GM19193 (cell line): ENCODE results near the gene HOXB6.
A peak's percentile ranks its signal among the peaks of the same experiment; 100 is the strongest.

Experiments used
- POLR2A ChIP-seq: IDR thresholded peaks from 4 replicates; pipeline ENCODE4 v1.6.1; 2011; ENCODE audit not compliant: insufficient read depth, insufficient read length; ENCODE audit errors: extremely low read depth

Gene HOXB6

GRCh38 chr17:48569240-48569582, 35.6 kb downstream of the HOXB6 start:
- no peak for TF ChIP-seq POLR2A

DNA sequence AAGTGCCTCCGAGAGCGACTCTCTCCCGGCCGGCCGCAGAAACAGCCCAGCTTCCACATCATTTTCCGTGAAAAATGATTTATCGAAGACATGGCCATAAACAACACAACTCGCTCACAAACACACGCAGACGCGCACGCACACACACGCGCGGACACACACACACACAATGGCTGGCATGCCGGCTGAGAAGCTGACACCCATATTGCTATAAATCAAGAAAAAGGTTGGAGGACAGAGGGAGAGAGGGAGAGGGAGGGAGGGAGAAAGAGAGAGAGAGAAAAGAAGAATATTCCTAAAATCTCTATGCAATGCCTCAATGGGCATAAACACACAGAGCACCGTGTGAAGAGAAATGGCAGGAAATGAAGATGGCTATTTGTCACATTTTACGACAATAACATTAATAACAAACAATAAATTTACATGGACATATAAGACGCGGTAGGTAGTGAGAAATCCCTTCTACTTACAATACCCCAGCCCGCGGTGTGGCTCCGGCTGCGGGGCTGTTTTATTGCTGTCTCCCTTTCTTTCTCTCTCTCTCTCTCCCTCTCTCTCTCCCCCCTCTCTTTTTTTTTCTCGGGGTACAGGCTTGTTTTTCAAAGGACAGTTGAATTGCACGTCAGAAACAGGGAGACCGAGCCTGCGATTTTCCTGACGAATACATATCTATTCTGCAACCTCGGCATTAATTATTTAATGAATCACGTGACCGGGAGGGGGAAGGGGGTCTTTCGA, 36.1 kb downstream of the HOXB6 start:
- no peak for TF ChIP-seq POLR2A

DNA sequence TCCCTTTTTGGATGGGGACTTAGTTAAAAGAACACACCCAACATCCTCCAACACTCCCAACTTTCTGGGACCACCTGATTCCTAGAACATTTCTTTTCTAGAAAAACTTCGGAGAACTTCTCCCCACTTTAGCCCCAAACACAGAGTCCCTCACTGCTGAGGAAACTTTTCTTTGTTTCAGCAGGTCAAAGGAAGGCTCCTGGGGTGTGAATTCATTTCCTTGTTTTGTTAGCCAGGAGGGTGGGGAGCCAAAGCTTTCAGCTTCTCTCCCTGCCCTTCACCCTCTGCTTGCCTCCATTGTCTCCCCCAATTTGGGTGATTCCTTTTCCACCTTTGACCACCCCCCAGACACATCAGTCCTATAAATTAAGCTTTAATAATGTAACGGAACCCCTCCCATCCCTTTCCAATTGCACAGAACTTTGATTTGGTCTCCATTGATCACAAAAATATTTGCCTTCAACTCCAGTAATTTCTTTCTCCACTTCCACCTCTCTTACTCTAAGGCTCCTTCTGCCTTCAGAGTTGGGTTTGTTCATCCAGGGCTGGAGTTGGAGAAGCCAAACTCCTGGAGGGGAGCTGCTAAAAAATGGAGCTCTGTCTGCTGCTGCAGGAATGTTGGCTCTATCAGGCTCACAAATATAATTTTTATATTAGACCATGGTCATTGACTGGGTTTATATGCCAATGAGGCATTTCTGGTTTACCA, 37.0 kb downstream of the HOXB6 start:
- TF ChIP-seq POLR2A: no peak

DNA sequence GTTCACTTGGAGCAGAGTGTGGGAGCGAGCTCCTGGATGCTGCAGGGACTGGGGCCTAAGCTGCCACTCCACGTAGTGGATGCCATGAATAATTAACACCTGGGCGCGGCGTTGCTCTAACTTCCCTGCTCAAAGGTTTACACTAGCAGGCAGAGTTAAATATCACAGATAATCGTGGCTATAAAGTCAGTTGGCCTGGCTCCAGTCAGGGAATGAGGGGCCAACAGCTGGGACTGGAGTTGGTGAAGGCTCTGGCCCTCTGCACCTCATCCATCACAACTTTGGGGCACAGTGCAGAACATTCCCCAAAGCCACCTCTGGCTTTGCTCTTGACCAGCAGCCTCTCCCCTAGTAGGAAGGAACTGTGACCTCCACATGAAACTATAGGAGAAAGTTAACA, 37.6 kb downstream of the HOXB6 start:
- no peak for TF ChIP-seq POLR2A

DNA sequence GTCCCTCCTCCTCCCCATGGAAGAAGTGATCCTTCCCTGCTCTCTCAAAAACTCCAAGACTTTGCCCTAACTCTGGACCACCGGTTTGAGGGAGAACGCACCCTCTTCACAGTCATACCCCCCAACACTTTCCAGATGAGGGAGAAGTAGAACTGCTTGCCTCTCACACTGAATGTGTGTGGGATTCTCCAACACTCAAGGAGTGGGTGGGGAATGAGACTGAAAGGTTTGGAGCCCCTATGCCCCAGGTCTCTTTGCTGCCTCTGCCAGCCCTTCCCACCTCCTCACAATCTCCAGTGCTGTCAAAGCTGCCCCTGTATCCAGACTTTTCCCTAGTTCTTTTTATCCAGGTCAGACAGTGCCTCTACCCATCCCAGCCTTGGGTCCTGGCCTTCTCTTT, 38.1 kb downstream of the HOXB6 start:
- TF ChIP-seq POLR2A: no peak

GRCh38 chr17:48565925-48566710, 38.7 kb downstream of the HOXB6 start:
- no peak for TF ChIP-seq POLR2A

- TF ChIP-seq POLR2A: no peak
These were observed 39.7 kb downstream of the HOXB6 start for GRCh38 chr17:48565022-48565554.

DNA sequence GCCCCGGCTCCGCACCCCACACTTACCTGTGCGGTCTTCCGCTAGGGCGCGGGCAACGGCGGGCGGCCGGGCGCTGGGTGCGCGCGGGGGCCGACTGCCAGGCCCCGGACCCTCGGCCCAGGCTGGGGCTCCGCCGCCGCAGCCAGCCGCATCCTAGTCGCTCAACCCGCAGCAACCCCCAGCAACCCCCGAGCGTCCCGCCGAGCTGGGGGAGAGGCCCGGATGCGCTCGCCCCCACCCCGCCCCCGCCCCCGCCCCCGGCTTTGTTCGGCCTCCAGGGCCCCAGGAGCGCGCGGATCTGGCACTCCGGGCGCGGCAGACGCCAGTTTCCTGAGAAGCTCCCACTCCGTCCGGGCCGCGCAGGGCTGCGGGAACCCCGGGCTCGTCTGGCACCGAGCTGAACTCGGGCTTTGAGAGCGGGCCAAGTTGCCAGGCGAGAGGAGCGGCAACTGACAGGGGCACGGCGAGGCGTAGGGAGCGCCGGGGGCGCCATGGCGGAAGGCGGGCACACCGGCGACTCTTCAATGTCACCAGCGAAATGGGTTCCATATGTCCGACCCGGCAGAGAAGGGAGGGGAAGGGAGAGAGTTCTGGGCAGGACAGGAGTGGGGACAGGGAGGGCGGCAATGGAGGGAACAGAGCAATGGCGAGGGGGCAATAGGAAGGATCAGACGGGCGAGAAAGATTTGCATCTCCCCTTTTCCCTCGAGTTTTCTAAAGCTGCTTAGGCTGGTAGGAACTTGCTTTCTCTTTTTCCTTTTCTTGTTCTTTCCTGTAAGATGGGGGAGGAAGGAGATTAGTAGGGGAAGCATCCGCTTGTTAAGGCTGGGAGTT, 40.4 kb downstream of the HOXB6 start:
- no peak for TF ChIP-seq POLR2A

DNA sequence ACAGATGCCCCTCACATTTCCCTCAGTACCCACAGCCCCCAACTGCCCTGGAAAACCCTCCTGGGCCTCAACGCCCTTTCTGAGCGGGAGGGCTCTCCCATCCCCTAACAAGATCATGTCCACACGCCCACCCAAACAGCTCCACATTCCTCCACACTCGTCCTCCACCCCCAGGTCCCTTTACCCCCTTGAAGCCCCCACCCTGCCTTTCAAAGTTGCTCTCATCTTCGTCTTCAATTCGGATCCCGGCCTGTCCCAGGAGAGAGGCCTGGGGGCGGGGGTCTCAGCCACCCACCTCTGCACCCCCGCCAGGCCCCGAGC, 41.0 kb downstream of the HOXB6 start:
- no peak for TF ChIP-seq POLR2A

- no peak for TF ChIP-seq POLR2A
These were observed 41.4 kb downstream of the HOXB6 start for GRCh38 chr17:48563385-48563838.

- no peak for TF ChIP-seq POLR2A
These were observed 41.9 kb downstream of the HOXB6 start for GRCh38 chr17:48562934-48563333.

DNA sequence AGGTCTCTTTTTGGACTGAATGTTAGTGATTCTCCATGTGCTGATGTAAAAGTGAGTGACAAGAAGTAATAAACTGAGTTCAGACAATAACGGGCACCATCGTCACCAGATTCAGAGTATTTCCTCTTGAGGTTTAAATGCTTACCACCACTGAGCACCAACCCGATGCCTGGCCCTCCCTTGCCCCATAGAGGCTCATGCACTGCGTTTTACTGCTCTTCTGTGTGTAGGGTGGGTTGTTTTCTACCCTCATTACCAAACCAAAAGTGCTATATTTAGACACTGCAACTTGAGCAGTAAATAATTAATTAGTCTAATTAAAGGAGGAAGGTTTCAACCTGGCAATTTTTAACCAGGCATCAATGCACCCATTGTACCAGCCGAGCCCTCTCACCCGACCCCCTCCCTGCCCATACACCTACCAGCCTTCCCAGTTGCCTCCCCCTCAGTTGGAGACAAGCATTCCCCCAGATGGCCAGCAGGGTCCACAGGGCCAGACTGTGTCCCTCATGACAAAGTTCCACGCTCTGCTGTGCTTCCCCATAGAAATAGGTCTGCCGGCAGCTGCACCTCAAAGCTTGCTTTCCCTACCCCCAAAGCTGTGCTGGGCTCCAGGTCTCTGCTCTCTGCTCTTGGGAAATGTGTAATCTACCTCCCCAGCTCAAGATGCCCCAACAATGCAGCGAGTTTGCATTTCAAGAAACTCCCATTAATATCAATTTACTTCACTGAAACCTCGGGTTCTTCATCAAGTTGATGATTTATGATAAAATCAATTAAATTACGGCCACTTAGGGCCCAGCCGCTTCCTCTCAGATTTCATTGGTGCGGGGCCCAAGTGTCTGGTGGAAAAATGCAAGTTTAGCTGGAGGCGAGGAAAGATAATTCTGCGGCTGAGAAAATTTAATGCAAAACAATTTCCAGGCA, 42.6 kb downstream of the HOXB6 start:
- TF ChIP-seq POLR2A: peak; percentile 28
